Measurements from ENCODE around the gene EPHA8. TPM values are rescaled to one million over a fixed set of nuclear protein-coding genes. Genes with fewer than 3 reads are reported as not detected.

EPHA8 gene
- total and polyA plus RNA-seq, 2 donors (not counting 1 experiment from before 2014, with no cell fraction given): not detected

- no peak for ATAC-seq (ENCODE audit: low read depth)
- intact Hi-C loops (cut with micrococcal nuclease): no loop called here
- no peak overlapping the region for H3K4me2 ChIP-seq (replicated peaks; ENCODE audit: low read depth, low read length, poor library complexity, severe bottlenecking)
- Mint-ChIP-seq H3K4me1 (no peaks in the 10 kb centered on the region), H3K27me3 (no peaks in the 10 kb centered on the region), H3K4me3 (no peak overlapping the region), H3K9me3 (ENCODE audit: insufficient read depth) (no peaks in the 10 kb centered on the region), H3K27ac (no peak overlapping the region)
- no peak overlapping the region for H2AFZ ChIP-seq (ENCODE audit: insufficient read depth, low read depth, low read length, poor library complexity, severe bottlenecking)
- H3K27ac ChIP-seq (ENCODE audit: low read length in 2 of 2): no peak overlapping the region
- H3K27me3 ChIP-seq (replicated peaks in 1 of 4; ENCODE audit: control extremely low read depth in 1 of 4, control insufficient read depth in 3 of 4, insufficient read depth in 4 of 4, low read length in 3 of 4): no peaks in the 10 kb centered on the region
- TF ChIP-seq CTCF (IDR thresholded peaks at IDR 0.05) (no peak), EZH2 (IDR thresholded peaks at IDR 0.05; ENCODE audit: borderline replicate concordance, insufficient read depth, low read depth, low read length, poor library complexity, severe bottlenecking) (no peak)
- H3K9me3 ChIP-seq (ENCODE audit: control extremely low read depth in 1 of 3, control insufficient read depth in 2 of 3, insufficient read depth in 1 of 3, low read length in 2 of 3): no peaks in the 10 kb centered on the region
- DNase-seq: no peak
- H3K4me3 ChIP-seq (ENCODE audit: control extremely low read depth in 1 of 5, extremely low read depth in 1 of 5, insufficient read depth in 1 of 5, low read depth in 2 of 5, low read length in 4 of 5): no peak overlapping the region
- POLR2A ChIA-PET: no interaction called here
- no peaks in the 10 kb centered on the region for H3K4me1 ChIP-seq (ENCODE audit: control insufficient read depth in 2 of 2, insufficient read depth in 2 of 2, low read length in 2 of 2)
- CTCF ChIA-PET: no interaction called here
- 96% methylated on average over 3 of the region's 3 CpGs for WGBS (ENCODE audit: insufficient coverage)
- H3K36me3 ChIP-seq (replicated peaks in 1 of 2; ENCODE audit: control extremely low read depth in 1 of 2, control insufficient read depth in 1 of 2, extremely low read depth in 1 of 2, insufficient read depth in 2 of 2, low read length in 1 of 2): peaks cover 12 to 89% of the 10 kb centered on the region in 2 experiments
- no peak overlapping the region for H3K9ac ChIP-seq (ENCODE audit: low read length)
- H4K20me1 ChIP-seq (ENCODE audit: control insufficient read depth, insufficient read depth, low read length, poor library complexity, severe bottlenecking): no peaks in the 10 kb centered on the region
- no peaks in the 10 kb centered on the region for H3K79me2 ChIP-seq (ENCODE audit: control insufficient read depth, insufficient read depth, low read length)
These were observed 44.9 kb upstream of the EPHA8 start for GRCh38 chr1:22518379-22518778.

DNA sequence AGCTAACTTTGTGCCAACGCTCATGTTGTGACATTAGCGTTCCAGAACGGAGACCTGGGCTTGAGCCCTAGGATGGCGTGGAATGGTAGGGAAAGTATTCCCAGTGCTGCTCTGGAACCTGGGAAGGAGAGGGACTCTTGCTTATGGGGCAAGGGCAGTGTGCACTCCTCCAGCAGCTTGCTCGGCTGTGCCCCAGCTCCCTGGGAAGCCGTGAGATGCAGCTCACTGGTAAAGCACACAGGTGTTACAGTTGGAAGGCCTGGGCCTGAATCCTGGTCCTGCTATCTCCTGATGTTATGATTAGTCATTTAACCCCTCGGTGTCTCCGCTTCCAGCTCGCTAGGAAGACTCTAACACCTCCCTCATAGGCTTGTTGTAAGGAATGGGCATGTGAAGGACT, 42.4 kb upstream of the EPHA8 start:
- Histone ChIP-seq H3K36me3 (replicated peaks in 1 of 2; ENCODE audit: control extremely low read depth in 1 of 2, control insufficient read depth in 1 of 2, extremely low read depth in 1 of 2, insufficient read depth in 2 of 2, low read length in 1 of 2) (peaks cover 12 to 82% of the 10 kb centered on the region in 2 experiments), H4K20me1 (ENCODE audit: control insufficient read depth, insufficient read depth, low read length, poor library complexity, severe bottlenecking) (no peaks in the 10 kb centered on the region), H2AFZ (ENCODE audit: insufficient read depth, low read depth, low read length, poor library complexity, severe bottlenecking) (no peak overlapping the region), H3K27ac (ENCODE audit: low read length in 2 of 2) (no peak overlapping the region), H3K4me1 (ENCODE audit: control insufficient read depth in 2 of 2, insufficient read depth in 2 of 2, low read length in 2 of 2) (no peaks in the 10 kb centered on the region), H3K4me3 (ENCODE audit: control extremely low read depth in 1 of 5, extremely low read depth in 1 of 5, insufficient read depth in 1 of 5, low read depth in 2 of 5, low read length in 4 of 5) (no peak overlapping the region), H3K4me2 (replicated peaks; ENCODE audit: low read depth, low read length, poor library complexity, severe bottlenecking) (no peak overlapping the region), H3K79me2 (ENCODE audit: control insufficient read depth, insufficient read depth, low read length) (no peaks in the 10 kb centered on the region), H3K9me3 (ENCODE audit: control extremely low read depth in 1 of 3, control insufficient read depth in 2 of 3, insufficient read depth in 1 of 3, low read length in 2 of 3) (no peaks in the 10 kb centered on the region), H3K9ac (ENCODE audit: low read length) (no peak overlapping the region), H3K27me3 (replicated peaks in 1 of 4; ENCODE audit: control extremely low read depth in 1 of 4, control insufficient read depth in 3 of 4, insufficient read depth in 4 of 4, low read length in 3 of 4) (no peaks in the 10 kb centered on the region)
- intact Hi-C loops (cut with micrococcal nuclease): no loop called here
- H3K4me1 Mint-ChIP-seq: no peaks in the 10 kb centered on the region
- CTCF ChIA-PET: no interaction called here
- no peaks in the 10 kb centered on the region for H3K9me3 Mint-ChIP-seq (ENCODE audit: insufficient read depth)
- DNase-seq (no peak), ATAC-seq (ENCODE audit: low read depth) (no peak)
- H3K27me3 Mint-ChIP-seq: no peaks in the 10 kb centered on the region
- no peak overlapping the region for H3K27ac Mint-ChIP-seq
- H3K4me3 Mint-ChIP-seq: no peak overlapping the region
- TF ChIP-seq CTCF (IDR thresholded peaks at IDR 0.05) (no peak), EZH2 (IDR thresholded peaks at IDR 0.05; ENCODE audit: borderline replicate concordance, insufficient read depth, low read depth, low read length, poor library complexity, severe bottlenecking) (no peak)
- 100% methylated on average over 6 of the region's 9 CpGs for WGBS (ENCODE audit: insufficient coverage)
- POLR2A ChIA-PET: no interaction called here
